Measurements from ENCODE around the gene WLS.
"Not testable (repeated sequence)": the region's sequence is repeated elsewhere in the genome, so short reads cannot be mapped to it uniquely, and the experiment has no call there.

WLS gene

DNA sequence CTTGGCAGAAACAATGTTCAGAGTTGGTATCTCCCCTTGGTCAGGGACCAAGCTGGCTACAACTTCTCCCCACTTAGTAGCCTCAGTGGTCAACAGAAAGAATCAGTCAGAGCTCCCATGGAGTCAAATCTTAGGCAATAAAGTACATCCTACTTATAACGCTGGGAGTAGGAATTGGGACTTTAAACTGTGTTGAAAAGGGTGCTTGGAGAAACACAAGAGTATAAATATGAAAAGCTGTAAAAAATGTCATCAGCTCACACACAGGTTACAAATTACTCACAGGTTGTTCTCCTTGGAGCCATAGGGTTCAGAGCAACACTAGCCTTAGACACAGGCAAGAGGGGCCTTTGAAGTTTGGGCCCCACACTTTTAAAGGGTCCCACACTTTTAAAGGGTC lies 67.4 kb downstream of the WLS start:
- DNase-seq (ENCODE audit: low spot score): no peak

DNA sequence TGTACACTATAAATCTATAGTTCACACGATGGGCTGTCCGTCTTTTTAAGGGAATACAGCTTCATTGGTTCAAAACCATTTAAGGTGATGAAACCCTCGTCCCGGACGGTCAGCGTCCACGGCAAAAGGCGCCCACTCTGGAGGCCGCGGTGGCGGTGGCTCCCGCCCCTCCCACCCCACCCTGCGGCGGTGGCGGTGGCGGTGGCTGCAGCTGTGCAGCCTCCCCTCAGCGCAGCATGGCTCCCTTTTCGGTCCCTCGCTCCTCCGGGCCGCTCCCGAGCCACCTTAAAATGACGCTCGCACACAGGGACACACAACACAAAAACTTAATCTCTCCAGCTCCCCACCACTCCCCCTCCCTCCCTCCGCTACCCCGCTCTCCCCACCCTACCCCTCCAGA lies 69.1 kb downstream of the WLS start:
- no peak for DNase-seq (ENCODE audit: low spot score)

DNA sequence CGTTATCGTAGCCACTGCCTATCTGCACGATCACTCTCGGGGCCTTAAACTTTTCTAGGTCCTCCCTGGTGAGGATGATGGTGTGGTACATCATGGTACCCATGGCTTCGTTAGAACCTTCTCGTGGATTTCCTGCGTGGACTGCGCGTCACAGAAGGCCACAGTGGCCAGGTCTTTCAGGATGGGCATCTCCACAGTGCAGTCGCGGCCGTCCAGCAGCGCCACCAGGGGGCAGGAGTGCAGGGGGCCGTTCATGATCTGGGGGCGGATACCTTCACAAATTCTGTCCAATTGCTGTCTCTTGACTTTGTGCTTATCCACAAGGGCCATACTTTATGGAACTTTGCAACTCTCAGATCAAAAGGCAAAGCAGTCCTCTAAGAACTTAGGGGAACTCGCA lies 69.6 kb downstream of the WLS start:
- no peak for DNase-seq (ENCODE audit: low spot score)

DNA sequence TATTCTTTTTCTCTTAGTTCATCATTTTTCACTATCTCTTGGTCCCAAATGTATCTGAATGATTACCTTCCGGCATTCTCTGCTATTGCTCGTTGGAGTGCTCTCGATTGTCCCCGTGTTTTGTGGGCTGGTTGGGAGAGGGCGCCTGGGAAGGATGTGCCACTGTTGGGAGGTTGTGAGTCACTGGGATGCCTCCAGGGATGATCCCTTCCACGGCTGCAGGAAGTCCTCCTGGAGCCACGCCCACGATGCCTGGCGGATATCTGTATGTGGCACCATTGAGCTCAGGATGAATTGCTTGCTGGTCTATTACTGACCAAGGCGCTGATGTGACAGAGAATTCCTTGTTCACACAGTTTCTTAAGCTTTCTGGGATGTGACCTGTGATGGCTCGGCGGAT lies 70.7 kb downstream of the WLS start:
- not testable (repeated sequence) for DNase-seq (ENCODE audit: low spot score)

DNA sequence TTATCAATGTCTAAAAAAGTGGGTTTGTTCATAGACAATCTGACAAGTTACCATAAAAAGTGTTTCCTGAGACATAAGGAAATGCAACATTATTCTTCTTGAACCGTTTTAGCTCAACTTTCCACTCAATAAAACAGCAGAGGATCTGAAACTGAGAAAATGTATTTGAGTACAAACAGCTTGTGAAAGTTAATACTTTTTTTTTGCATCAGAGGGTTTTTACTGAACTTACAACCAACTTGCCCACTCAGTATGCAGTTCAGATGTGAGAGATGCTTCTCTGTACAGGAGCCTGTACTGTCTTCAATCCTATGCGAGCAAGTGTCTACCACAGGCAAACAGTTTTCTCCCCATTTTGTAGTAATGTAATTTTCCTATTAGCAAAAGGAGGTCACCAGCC lies 71.4 kb downstream of the WLS start:
- DNase-seq (ENCODE audit: low spot score): not testable (repeated sequence)

DNA sequence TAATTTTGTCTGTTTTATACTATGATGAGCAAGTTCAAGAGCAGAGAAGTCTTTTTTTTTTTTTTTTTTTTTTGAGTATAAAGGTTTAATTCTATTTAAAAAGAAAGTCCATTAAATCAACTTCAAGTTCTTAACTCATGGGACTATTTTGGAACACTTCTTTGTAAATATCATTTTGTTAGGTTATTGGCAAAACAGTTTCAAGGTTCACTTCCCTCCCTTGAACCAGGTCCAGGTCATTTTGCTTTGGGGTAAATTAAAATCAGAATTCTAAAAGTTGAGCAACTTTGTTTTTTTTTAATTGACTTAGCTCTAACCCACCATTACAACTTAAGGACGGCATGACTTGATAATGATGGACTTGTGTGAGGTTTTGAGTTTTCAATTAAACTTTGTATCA lies 72.3 kb downstream of the WLS start:
- no peak for DNase-seq (ENCODE audit: low spot score)

DNA sequence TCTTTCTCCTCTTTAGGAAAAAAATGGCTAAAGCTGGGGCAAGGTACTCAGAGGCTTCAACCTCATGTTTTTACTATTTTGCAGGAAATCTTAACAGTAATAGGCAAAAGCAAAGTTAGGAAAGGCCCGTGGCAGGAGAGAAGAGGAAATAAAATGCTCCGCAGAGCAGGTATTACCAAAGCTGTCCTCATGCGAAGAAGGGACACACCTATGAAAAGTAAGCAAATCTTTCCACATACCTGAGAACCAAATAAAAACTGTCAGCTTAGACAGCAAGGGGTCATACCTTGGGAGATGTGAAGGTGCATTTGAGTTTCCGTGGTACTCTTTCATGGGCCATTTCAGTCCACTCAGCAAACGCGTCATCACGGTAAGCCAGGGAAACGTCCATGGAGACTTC lies 73.5 kb downstream of the WLS start:
- DNase-seq (ENCODE audit: low spot score): no peak

DNA sequence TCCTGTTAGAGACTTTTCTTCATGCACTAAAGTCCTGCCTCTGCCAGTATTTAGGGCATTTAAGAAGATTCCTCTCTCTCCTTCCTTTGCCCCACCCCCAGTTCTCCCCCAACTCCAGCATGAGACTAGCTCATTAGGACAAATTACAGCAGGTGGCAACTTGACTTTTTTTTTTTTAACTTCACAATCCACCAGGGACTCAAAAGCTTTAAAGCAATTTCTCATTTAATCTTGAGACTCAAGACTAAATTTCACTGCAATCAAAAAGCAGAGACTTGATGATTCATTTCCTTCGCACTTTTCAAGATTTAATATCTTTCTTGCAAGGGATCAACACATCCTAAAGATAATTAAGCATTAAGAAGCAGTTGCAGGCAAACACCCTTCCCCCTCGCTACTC lies 74.9 kb downstream of the WLS start:
- DNase-seq (ENCODE audit: low spot score): no peak

DNA sequence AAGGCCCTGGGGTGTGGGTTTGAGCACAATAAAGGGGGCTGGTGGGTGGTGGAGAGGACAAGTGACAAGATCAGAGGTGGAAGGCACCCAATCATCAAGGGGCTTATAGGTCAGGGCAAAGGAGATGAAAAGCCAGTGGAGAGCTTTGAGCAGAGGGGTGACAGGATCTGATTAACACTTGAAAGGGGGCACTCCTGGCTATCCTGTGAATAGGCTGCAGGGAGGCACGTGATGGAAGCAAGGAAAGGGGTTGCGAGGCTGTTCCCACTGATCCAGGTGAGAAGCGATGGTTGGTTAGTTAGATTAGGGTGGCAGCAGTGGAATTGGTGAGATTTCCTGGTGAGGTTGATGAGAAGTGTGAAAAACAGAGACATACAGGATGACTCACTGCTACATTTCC lies 80.6 kb downstream of the WLS start:
- no peak for DNase-seq (ENCODE audit: low spot score)

DNA sequence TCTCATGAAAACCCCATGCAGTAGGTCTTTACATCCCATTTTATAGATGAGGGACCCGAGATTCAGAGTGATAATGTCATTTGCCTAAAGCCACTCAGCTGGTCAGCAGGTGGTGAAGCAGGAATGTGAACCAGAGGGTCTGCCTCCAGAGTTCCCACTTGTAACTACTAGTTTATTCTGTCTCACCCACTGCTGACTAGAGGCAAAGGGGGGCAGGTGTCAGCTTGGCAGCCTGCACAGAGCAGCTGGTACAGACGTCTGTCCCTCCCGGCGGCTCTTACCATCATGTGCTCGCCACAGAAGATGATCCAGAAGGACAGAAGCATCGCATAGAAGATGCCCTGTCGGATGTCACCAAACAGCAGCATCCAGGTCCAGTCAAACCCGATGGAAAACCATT lies 82.4 kb downstream of the WLS start:
- no peak for DNase-seq (ENCODE audit: low spot score)

DNA sequence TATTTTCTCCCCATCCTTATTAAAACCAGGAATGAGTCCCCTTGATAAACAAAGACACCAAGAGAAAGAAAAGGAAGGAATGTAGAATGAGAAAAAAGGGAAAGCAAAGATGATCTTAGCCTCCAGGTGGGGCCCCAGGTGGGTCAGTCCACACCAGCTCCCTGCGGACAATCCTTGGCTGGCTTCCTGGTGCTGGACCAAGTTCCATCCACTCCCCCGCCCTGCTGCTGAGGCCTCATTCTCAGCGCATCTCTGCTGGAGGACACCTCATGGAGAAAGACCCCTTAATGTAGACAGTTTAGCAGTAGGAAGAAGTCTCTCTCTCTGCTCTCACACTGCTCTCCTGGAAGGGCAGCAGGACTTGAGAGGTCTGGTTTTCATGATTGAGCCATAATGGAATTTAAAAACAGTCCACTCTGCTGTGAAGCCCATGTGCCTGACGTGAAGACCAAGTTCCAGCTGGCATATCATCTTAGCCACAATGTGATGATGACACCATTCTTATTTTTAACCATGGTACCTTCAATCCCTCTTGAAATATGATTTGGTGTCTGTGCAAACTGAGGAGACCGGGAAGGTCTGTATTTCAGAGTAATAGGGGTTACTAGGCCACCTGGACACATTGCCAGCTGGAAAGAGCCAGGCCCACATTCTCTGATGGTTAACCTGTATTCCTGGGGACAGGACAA lies 83.1 kb downstream of the WLS start:
- DNase-seq (ENCODE audit: low spot score): no peak

DNA sequence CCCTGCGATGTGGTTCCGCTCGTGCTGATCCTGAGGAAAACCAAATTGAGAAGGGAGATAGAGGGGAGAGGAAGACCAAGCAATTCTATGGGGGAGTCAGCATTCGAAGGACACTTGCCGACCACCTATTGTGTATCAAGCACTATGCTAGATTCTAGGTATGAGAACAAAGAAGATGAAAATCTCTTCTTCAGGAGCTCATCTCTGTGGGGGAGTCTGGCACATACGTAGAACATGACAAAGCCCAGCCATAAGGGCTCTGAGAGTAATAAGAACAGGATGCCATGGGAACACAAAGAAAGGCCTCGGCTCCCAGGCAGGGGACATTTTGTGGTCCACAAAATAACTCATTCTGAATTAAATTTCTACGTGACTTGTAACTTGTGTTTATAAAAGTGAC lies 83.7 kb downstream of the WLS start:
- DNase-seq (ENCODE audit: low spot score): no peak

DNA sequence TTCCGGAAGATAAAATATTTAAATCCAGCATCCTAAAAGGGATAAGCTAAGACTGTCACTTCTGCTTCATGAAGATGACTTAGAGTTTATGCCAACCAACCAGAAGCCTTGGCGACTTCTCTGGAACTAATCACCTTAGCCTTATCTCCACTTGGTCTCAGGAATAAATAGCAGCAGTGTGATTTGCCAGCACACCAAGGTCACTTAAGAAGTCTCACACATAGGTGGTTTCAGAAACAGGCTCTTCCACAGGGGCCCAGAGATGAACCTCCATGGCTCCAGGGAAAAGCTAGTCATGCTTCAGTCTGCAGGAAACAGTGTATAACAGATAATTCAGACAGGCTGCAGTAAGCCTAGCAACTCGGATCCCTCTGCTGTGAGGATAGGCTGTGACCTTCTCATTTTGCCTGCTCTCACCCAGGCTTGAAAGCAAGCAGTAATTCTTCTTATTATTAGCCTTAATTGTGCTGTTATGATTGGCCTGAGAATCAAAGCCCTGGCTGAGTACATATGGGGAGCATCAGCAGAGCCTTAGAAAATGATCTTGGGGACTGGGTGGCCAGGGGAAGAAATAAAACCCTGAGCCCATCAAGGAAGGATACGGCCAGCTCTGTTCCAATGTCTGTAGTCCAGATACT lies 84.7 kb downstream of the WLS start:
- no peak for DNase-seq (ENCODE audit: low spot score)

DNA sequence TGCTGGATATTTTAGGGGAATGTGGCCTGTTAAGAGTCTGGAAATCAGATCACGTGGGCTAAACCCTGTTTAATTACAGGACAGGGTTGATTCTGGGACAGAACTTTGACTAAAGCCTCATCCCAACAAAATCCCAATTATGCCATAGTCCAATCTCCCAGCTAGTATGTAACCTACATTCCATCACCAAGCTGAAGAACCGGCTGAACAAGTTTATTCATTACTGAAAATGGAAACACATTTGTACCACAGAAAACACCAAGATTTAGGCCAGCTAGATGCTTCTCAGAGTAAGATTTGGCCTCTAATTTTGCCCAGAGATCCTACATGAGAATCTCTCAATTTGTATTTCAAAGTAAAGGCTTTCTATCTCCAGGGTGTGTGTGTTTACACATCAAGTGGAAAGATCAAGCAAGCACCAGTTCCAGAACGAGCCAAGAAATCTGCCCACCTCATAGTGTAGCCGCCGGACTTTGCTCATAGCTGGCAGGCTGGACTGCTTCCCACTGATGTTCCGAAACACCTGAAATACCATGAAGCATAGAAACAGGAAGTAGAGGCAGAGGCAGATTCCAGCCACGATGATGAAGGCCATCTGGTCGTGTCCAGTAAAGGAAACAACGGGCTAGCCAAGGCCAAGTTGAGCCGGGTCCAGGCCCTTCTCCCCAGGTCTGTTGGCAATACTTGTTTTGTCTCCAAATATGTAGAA lies 86.8 kb downstream of the WLS start:
- no peak for DNase-seq (ENCODE audit: low spot score)

DNA sequence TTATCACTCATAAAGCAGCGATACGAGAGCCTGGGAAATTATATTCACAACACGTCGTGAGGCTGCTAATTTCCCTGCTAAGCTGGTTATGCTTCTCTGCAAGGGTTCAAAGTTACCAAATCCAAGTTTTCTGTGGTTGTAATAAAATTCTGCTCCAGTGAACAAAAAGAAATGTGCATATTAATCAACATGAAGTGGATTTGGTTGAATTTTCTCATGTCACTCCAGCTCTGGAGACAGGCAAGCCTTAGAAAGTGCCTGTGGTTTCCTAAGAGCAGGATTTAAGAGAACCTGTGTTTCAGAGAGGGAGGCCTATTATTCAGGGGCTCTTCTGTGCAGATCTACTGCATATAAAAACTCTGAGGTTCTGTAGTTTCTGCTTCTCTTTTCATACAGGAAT lies 87.5 kb downstream of the WLS start:
- DNase-seq (ENCODE audit: low spot score): no peak

DNA sequence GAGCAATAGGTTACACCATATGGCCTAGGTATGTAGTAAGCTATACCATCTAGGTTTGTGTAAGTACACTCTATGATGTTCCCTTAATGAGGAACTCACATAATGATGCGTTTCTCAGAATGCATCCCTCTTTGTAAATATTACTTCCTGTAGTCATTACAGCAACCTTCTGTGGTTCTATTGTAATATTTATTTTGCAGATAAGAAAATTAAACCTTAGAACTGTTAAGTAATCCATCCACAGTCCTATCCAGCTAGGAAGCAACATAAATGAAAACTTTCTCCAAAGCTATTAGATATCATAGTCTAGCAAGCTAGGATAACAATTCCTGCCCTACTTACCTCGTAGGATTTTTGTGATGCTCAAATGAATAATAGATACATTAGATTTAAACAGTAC lies 88.7 kb downstream of the WLS start:
- no peak for DNase-seq (ENCODE audit: low spot score)

DNA sequence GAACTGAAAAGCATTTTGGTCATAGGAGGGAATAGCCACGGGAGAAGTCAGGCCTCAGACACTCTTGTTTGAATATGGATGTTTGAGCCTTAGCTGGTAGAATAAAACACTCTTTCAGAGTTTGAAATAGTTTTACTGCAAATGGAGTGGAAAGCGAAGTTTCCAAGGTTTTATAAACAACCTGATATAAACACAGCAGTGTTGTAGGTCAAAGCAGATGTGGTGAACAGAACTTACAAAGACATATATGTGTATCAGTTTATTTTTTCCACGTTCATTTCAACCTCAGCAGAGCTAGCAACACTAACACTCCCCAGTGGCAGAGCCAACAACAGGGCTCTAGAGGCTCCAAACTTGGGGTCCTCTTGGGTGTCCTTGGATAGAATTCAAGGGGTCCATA lies 89.9 kb downstream of the WLS start:
- DNase-seq (ENCODE audit: low spot score): no peak

DNA sequence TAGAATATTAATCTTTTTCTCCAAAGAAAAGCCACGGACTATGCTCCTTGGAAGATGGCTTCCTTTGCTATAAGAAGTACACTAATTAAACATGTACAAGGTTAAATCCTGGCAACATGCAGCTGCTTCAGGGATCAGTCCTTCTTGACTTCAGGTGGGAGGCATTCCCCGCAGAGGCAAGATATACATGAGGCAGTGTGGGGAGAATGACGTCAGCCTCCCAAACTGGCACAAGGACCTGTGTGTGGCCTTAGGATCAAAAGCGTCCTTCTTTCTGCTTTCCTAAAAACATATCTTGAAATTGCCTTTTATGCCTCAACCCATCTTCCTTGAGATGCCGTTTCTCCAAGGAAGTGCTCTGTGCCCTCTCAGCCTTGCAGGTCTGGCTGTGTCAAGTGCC lies 90.3 kb downstream of the WLS start:
- DNase-seq (ENCODE audit: low spot score): no peak

DNA sequence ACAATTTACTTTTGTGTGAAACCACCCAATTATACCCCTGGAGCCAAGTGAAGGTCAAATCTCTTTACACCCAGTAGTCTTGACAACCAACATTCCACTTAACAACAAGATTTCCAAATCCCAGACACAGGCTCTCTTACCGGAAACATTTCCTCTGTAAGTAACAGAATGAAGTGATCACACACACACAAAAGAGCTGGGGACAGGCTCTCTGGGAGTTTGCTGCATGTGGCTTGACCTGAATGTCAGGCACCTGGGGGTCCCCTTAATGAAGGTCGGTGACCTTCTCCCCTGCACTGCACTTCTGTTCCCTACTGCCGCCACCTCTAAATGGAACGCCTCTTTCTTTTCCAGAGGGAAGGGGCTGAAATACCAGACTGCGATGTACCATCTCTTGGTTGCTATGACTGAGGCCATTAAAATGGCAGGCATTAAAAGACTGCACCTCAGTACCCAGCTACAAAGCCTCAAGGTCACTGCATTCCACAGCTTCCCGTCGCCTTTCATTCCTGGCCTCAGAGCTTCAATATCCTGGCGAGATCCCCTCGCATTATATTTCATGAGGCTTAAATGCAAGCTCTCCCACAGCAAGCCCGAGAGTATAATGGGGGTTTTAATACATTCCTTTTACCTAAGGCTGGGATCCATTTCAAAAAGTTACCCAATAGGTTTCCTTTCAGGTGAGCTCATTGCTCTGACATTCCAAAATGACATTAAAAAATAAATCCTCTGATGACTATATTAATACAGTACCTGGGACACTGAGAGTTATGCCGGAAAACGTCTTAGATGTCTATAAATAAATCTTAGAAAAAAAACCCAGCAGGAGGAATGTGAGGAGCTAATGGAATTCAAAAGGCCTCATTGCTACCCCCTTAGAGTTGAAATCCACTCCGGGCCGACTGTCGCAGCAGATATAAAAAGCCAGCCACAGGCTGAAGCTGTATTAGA lies 91.0 kb downstream of the WLS start:
- DNase-seq (ENCODE audit: low spot score): no peak

DNA sequence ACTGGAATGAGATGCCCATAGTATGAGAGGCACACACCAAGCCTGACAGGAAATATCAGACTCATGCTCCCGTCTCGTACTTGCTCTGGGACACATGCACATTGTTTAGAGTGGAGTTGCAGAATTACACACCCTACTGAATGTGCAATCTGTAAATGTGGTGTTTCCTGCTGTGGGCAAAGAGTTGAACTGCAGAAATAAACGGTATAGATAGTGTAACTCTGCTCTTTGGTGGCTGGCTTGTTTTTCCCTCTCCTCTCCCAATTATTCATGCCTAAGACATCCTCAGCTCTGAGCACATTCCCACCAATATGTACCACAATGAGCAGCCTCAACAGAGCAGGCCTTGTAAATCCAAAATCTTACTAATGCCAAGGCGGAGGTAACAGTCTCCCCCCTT lies 91.8 kb downstream of the WLS start:
- DNase-seq (ENCODE audit: low spot score): no peak

DNA sequence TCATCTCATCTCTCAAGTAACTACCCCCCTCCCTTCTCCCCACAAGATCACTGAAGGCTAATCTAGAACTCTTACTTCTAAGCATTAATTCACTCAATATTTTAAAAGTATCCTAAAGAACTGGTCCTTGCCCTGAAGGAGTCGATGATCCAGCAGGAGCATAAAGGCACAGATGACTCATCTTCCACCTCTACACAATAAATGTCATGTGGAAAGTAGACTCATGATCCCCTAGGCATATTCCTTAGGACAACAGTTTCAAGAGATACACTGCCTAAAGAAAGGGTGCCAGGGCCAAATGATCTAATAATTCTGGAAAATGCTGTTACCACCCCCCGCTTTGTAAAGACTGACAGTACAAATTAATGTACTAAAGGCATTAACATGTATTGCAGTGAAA lies 96.1 kb downstream of the WLS start:
- DNase-seq (ENCODE audit: low spot score): no peak

DNA sequence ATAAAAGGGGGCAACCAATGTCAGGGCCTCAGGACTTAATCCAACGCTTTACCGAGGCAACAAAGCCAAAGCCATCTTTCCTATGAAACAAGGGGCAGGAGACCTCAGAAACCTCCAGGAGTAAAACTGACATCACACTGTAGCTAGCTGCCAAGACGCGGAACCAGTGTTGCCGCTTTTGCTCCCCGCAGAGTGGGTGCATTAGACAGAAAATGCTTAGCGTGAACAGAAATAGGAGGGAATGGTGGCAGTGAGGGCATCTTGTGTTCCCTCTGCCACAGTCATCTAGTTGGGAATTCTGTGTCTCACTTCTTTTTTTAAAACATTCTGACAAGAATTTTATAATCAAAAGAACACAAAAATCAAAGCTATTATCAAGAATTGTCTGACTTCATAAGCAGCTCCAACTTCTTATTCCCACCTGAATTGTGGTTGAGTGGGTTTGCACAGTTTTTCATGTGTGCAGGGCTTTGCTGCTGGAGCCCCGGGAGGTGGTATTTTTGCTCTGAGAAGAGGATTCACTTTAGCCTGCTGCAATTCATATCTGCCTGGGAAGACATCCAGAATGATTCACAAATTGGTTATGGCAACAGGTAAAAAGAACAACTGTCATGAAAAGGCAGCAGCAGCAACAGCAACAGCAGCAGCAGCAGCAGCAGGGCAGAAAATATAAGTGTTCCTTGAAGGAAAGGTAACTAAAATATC lies 99.7 kb downstream of the WLS start:
- no peak for DNase-seq (ENCODE audit: low spot score)
